HG02981 (cell line): ENCODE data around the gene MAP3K6.
"Not testable (repeated sequence)": the region's sequence is repeated elsewhere in the genome, so short reads cannot be mapped to it uniquely, and the experiment has no call there.

Experiments used
- ATAC-seq: cut with Tn5 transposase; IDR thresholded peaks from one replicate; pipeline ENCODE4 v1.9.1; 2021; ENCODE audit warnings: mild to moderate bottlenecking, moderate library complexity; ENCODE audit not compliant: unreplicated experiment

Gene MAP3K6

DNA sequence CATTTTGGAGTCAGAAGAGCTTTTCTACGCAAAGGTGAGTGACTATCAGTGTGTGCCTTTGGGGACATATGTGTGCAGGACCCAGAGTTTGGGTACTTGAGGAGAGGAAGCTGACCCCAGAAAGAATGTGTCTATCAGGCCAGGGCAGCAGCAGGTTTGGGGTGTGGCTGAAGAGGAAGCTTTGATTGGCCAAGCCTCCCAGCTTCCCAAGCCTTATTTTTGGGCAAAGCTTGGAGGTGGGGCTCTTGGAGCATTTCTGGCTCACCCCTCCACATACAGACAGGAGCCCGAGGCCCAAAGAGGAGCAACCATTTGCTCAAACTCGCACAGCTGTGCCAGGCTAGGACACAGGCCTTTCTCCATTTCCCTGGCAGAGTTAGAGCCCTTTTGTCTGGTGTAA, 30.3 kb upstream of the MAP3K6 start:
- ATAC-seq, result no peak

DNA sequence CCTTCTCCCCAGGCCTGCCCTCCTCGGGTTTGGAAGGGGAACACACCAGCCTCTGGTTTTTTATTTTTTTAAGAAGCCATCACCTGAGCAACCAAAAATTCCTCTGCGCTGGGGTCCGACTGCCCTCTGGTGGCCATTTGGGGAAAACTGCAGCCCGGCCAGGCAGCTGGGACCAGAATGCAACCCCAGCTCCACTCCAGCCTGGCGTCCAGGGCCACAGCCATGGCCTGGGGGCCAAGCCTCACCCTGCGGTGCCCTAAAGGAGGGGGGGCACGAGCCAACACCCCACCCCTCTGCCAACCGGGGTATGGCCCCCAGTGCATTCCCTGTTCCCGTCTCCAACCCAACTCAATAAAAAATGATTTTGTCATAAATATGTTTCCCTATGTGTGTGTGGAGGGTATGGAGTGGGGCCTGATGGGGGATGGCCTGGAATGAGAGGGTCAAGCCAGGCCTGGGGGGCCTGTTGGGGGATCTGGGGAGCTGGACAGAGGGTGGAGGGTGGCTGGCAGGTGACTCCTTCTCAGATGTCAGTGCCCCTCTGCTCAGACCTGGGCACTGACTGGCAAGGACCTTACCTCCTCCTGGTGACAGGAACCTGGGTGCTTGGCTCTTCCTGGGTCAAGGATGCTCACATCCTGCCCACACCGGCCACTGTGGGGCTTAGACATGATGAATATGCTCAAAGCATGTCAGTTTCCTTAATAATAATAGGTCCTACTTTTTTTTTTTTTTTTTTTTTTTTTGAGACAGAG, 28.9 kb upstream of the MAP3K6 start:
- no peak for ATAC-seq

DNA sequence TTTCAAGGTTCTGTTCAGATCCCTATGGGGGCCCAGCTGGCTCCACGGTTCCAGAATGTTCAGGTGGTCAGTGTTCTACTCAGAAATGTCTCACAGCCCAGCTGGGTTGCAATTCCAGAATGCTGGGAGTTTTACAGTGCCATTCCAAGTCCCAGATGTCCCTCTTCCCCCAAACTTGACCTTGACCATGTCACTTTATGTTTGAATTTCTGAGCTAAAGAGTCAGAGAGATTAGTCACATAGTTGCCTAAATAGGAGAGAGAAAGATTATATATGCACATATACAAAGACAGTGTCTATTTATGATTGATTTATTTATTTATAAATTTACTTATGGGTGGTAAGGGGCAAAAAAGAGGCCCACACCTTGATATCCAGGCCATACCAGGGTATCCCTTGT, 28.2 kb upstream of the MAP3K6 start:
- no peak for ATAC-seq

DNA sequence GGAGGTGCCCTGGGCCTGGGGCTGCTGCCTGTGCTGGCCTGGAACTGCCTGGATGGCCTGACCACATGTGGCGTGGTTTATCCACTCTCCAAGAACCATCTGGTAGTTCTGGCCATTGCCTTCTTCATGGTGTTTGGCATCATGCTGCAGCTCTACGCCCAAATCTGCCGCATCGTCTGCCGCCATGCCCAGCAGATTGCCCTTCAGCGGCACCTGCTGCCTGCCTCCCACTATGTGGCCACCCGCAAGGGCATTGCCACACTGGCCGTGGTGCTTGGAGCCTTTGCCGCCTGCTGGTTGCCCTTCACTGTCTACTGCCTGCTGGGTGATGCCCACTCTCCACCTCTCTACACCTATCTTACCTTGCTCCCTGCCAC, 27.5 kb upstream of the MAP3K6 start:
- ATAC-seq, result no peak

DNA sequence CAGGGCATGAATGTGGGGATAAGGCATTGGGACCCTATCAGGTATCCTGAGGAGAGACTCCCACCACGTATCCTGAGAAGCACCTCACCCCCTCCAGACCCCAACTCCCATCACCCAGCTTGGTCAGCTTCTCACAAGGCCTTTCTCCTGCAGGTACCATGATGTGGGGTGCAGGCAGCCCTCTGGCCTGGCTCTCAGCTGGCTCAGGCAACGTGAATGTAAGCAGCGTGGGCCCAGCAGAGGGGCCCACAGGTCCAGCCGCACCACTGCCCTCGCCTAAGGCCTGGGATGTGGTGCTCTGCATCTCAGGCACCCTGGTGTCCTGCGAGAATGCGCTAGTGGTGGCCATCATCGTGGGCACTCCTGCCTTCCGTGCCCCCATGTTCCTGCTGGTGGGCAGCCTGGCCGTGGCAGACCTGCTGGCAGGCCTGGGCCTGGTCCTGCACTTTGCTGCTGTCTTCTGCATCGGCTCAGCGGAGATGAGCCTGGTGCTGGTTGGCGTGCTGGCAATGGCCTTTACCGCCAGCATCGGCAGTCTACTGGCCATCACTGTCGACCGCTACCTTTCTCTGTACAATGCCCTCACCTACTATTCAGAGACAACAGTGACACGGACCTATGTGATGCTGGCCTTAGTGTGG, 27.0 kb upstream of the MAP3K6 start:
- ATAC-seq, result no peak

DNA sequence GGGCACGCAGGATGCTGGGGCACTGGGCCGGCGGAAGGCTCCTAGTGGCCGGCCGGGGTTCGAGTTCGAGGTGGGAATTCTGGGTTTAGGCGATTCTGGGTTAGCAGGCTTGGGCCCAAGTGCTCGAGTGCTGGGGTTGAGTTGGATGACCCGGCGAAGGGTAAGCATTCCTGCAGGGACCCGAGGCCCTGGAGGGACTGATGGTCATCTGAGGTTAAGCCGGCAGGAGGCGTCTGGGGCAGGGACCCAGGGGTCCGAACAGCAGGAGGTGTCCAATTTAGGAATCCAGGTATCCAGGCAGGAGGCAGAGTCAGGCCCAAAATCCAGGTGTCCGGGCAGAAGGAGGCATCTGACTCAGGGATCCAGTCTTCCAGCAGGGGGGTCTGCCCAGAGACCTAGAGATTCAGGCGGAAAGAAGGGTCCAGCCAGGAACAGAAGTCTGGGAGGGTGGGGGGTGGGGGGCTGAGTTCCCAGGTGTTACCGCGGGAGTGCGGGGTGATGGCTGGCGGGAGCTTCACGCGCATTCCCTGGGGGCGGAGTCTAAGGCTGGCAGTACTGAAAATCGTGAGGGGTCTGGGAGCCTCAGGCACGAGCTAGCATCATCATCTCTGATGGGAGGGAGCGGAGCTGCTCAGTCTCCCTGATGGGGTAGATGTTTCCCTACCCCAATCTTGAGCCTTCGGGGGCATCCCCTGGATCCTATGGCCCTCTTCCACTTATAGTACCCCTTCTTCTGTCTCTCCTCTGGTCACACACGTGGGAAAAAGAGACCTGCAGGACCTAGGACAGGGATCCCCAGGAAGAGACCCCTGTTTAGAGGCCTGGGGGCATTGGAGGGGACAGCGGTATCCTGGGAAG, 26.2 kb upstream of the MAP3K6 start:
- no peak for ATAC-seq

DNA sequence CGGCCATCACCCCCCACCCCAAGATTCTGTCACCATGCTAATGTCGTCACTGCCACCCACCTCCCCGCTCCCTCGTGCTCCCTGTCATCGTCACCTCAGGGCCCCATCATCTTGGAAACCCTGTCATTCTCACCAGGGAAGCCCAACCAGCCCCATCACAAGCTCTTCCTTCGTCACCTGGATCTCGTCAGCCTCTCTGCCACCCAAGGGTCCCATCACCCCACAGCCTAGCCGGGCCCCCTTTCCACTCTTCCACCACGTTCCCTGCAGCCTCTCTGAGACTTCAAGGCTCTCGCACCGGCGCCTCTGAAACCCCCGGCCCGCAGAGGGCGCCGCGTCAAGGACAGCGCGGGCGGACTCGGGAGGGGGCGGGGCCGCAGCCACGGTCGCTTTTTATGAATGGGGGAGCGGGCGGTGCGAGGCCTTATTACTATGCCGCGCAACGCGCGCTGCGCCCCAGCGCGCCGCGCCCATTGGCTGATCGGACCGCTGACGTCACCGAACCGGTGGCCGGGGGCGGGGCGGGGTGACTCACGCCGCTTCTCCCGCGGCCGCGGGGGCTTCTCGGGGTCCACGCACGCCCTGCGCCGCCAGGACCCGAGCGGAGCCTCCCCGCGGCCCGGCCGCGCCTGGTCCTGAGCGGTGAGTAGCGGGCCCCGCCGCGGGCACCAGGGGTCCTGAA, 25.5 kb upstream of the MAP3K6 start, which contains the start of gene GPR3:
GPR3 (plus strand) TSS at position 527 of the 682 bp plus-strand sequence. CDS start 1,177 bp downstream, outside the sequence.
- peak; percentile 81 for ATAC-seq

DNA sequence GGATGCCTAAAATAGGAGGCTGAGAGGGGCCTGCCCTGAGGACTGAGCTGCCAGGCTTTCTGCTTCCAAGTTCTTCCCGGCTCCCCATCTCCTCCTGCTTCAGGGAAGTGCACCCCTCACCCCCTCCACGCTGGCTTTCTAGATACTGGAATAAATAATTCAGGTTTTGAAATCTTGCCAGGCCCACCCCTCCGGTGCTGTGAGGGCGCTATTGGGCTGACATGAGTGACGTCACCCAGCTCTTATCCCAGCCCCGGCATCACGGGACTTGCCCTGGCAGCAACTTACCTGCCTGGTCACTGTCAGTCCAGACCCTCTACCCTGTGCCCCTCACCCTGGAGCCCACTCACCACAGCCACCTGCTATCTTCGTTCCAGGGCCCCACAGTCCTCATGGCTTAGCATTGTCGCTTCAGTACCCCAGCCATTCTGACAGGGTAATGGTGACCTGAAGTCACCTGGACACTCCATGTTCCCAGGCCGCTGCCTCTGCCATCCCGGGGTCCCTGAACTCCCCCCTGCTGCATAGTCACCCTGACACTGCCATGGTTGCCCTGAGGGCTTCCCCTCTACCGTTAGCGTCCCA, 24.8 kb upstream of the MAP3K6 start:
- ATAC-seq, result no peak

DNA sequence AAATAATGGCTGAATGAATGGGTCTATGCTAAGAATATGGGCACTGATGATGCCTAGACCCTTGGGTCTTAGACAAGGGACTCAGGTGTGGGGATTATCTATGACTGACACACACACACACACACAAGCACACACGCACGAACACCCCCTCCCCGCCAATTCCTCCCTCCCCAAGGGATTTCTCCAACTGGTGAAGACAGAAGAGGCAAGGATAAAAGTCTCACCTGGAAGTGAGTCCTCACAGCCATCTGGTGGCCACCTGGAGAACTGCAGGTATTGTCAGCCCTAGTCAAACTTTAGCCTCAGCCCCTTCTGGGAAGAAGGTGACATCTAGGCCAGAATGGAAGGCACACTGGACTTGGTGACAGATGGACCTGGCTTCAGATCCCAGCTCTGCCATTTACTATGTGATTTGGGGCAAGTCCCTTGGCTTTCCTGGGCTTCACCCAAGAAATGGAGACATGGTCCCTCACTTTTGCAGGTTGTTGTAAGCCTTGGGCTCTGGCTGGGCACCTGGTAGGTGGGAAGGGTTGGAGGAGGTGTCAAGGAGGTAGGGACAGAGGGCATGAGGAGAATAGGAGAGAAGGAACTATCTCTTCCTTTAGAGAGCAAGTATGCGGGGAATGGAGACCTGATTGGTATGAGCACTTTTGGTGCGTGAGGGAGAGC, 21.7 kb upstream of the MAP3K6 start:
- ATAC-seq, result no peak

DNA sequence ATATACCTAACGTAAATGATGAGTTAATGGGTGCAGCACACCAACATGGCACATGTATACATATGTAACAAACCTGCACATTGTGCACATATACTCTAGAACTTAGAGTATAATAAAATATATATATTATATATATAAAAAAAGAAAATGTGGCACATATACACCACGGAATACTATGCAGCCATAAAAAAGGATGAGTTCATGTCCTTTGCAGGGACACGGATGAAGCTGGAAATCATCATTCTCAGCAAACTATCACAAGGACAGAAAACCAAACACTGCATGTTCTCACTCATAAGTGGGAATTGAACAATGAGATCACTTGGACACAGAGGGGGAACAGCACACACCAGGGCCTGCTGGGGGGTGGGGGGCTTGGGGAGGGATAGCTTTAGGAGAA, 18.0 kb upstream of the MAP3K6 start:
- not testable (repeated sequence) for ATAC-seq

DNA sequence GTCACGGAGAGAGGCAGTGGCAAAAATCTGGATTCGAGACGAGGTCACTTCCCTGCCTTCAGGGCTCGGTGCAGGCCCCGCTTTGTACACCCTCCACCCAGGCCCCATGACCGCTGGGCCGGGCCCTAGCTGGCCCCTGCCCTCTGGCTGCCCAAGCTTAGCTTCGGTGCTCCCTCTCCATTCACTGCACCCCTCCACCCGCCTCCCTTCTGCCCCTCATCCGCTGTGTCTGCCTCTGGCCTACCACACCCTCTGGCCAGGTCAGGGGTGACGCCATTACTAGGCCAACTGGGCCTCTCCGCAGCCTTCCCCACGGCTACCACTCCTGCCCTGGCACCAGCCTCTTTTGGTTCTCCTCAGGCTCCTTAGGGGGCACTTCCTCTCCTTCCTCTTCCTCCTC, 16.9 kb upstream of the MAP3K6 start:
- no peak for ATAC-seq

DNA sequence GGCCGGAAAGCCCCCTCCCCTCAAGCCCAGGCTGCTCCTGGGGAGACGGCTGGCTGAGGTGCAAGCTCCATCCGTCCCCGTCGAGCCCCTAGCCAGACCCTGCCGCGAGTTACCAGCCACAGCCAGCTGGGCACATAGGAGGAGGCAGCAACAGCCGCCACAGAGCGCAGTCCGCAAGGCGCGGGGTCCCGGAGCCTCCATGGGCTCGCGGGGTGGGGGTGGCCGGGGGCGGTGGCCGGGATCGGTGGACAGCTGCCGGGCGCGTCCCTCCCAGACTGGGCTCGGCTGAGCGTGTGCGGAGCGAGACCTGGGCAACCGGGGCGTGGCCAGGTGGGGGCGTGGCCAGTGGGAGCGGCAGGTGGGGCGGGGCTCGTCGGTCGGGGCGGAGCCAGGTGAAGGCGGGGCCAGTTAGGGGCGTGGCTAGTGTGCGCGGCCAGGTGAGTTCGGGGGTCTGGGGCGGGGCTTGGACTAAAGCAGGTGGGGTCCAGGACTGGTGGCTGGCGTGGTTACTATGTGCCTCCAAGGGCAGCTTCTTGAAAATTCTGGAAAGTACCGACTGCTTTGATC, 16.4 kb upstream of the MAP3K6 start, which contains the start of gene CD164L2:
CD164L2 (minus strand) TSS at position 295 of the 567 bp plus-strand sequence; CDS start at position 201, 94 bp downstream.
- no peak for ATAC-seq

DNA sequence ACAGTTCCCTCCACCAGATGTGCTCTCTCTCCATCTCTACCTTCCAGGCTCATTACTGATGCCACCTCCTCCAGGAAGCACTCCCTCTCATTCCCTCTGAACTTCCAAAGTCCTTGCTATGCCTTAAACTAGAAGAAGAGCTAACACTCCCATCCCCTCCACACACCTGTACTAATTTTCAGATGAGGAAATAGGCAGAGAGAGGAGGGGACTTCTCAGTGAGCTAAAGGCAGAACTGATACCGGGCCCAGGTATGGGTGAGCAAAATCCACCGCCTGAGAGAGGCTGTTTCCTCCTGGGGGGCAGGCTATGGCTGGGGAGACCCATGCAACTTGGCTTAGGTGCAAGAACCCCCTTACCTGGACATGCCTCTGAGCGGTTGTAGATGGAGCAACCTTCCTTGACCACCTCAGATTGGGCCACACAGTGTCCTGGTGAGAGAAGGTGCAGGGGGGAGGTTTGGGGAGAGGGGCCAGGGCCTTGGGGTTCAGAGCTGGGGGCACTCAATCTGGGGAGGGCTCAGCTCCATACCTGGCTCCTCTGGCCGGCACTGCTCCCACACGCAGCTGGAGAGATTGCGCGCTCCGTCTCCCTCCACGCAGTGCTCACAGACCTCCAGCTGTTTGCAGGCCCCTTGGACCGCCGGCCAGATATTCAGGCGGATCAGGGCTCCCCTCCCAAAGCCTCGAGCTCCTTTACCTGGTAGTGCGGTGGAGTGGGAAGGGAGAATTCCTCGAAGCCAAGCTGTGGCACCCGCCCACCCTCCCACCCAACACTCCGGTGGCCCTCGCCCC, 15.4 kb upstream of the MAP3K6 start:
- no peak for ATAC-seq

DNA sequence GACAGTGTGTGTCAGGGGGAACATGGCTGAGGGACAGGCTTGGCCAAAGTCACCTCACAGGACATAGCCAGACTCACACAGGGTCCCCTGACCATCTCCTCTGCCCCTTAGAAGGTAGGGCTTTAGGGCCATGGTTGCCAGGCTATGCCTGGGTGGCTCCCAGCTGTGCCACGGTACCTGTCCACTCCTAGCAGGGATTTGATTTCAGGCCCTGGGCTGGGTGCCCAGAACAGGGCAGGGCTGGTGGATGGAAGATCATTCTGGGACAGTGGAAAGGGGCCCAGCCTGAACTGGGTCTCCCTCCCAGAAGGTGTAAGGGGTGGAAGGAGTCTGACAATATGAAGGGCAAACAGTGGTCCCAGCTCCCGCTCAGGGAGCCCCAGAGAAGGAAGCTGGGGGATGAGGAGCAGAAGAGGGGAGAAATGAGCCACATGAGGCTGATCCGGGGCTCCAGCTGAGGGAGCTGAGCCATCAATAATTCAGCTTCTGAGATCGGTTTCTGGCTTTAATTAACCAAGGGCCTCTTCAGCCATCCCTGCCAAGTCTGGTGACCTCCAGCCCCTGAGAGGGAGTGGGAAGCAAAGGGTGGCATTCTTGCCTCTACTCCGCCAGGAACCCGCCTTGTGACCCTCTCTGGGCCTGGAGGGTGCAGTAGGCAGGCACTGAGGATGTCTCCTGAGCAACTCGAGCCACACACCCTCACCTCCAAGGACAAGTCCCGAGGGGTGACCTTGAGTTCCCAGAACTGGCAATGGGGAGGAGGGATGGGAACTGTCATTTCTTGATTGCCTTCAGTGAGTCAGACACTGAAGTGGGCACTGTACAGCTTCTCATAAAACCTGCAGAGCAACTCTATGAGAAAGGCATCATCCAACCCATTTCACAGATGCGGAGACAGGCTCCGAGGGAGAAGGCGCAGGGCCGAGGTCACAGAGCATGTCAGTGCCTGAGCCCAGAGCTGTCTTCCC, 14.3 kb upstream of the MAP3K6 start:
- ATAC-seq, result no peak

DNA sequence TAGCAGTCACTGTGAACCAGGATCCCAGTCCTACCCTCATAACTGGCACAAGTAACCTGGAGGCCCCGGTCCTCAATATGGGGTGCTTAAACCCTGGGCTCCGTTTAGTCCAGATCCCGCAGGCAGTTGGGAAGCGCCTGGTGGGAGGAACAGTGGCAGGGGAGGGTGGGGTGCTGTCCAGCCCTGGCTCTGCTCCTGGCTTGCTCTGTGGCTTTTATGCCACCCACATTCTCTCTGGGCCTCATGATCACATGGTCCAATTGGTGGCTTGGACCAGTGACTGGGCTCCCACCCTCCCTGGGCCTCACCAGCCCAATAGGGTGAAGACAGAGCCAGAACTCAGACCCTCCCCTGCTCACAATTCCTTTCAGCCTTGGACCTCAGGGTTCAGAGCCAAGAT, 13.5 kb upstream of the MAP3K6 start:
- no peak for ATAC-seq

DNA sequence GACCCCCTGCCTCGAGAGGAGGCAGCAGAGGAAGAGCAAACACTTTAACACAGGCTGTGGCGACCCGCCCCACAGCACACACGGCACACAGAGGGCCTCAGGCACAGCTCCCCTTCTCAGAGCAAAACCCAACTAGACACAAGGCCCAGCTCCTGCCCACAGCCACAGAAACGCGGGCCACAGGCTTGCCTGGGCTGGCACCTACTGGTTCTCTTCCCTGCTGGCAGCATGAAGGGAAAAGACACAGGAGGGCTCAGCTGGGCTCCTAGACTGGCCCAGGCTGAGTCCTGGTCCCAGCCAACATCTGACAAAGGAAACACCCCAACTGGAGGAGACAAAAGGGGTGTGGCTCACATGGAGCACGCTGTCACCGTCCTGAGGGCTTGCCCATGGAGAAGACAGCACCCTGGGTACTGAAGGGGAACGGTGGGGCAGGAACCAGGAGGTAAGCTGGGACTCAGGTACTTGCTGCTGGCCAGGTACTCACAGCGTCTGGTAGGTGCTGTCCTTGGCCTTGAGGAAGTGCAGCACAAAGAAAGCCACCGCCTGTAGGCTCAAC, 12.9 kb upstream of the MAP3K6 start:
- no peak for ATAC-seq

DNA sequence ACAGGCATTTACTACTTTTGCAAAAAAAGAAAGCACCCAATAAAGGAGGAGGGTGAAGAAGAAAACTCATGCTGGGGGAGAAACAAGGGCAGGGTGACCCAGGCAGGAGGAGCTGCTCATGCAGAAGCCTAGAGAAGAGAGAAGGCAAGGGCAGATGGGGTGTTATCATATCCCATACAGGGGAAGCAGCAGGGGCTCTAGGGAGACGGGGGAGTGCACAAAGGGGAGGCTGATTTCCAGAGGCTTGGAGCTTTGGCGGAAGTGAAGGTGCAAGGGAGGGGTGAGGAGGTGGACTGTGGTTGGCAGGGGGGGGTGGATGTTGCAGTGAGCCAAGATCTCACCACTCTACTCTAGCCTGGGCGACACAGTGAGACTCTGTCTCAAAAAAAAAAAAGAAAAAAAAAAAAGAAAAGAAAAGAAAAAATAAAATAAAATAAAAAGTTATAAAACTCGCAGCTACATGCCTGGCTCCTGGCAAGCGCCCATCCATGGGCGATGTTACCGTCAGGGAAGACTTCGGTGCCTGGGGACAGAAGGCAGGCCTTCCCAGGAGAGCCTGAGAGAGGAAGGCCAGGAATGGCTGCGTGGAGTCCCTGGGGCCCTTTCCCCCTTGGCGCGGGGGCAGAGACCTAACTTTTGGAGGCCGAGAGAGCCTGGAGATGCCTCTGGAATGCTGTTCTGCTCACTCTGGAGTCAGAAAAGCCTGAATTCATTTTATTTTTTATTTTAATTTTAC, 11.2 kb upstream of the MAP3K6 start:
- ATAC-seq, result no peak
